ENCODE results near the gene WIPF1. TPM values are rescaled to one million over a fixed set of nuclear protein-coding genes. Genes with fewer than 3 reads are reported as not detected.

WIPF1 gene
- total and polyA plus RNA-seq, 2 donors (not counting 3 experiments of a cell fraction or from before 2014, with no cell fraction given): 15.3 to 42.0 TPM

DNA sequence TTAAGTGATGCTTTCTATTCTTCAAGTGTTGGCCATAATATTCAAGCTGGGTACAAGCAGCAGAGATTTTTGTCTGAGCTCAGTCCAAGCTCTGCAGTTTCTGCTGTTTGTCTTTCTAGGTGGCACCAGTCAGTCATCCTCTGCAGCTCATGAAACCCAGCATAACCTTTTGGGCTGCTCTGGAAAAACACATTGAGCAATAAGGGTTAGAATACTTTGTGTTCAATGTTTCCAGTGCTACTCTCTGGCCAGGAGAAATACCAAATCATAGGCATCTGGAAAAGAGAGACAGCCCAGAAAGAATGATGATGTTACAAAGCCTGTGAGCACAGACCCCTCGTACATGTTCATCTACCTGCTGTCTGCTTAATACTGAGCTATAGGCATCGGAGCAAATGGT, 19.5 kb upstream of the WIPF1 start:
- DNase-seq (ENCODE audit: low read depth, low spot score) (no peak), FAIRE-seq (no peak)
- Histone ChIP-seq H3K27ac (ENCODE audit: insufficient read depth, low read depth, low read length) (no peak overlapping the region), H3K9ac (replicated peaks; ENCODE audit: extremely low read depth, insufficient read depth, low read length) (no peak overlapping the region), H3K27me3 (ENCODE audit: control insufficient read depth in 2 of 2, insufficient read depth in 2 of 2, low read length in 2 of 2) (no peaks in the 10 kb centered on the region), H3K4me1 (ENCODE audit: control insufficient read depth, extremely low read depth, insufficient read depth, low read length) (peaks cover 13% of the 10 kb centered on the region), H3K79me2 (ENCODE audit: control insufficient read depth, insufficient read depth, low read length) (no peaks in the 10 kb centered on the region), H3K4me2 (ENCODE audit: insufficient read depth, low read length) (no peak overlapping the region), H2AFZ (ENCODE audit: low read depth, low read length) (no peak overlapping the region), H3K4me3 (replicated peaks in 1 of 3; ENCODE audit: insufficient read depth in 1 of 3, low read depth in 1 of 3, low read length in 3 of 3) (no peak overlapping the region), H3K36me3 (ENCODE audit: control insufficient read depth in 2 of 2, extremely low read depth in 1 of 2, insufficient read depth in 2 of 2, low read length in 2 of 2) (no peaks in the 10 kb centered on the region), H3K9me3 (replicated peaks; ENCODE audit: control insufficient read depth, insufficient read depth, low read length) (no peaks in the 10 kb centered on the region), H4K20me1 (replicated peaks; ENCODE audit: control insufficient read depth, extremely low read depth, insufficient read depth, low read length) (no peaks in the 10 kb centered on the region), H3K9me1 (replicated peaks; ENCODE audit: control insufficient read depth, extremely low read depth, insufficient read depth, low read length) (no peaks in the 10 kb centered on the region)
- no peak for TF ChIP-seq CTCF (IDR thresholded peaks at IDR 0.05; ENCODE audit: extremely low read depth in 1 of 2, insufficient read depth in 1 of 2, low read depth in 1 of 2, low read length in 2 of 2)
- TF ChIP-seq EZH2 (IDR thresholded peaks at IDR 0.05; ENCODE audit: borderline replicate concordance, low read depth, low read length, severe bottlenecking): no peak
- TF ChIP-seq POLR2A (IDR thresholded peaks at IDR 0.05; ENCODE audit: low read depth, low read length): no peak
- TF ChIP-seq GATA2 (IDR thresholded peaks at IDR 0.05; ENCODE audit: insufficient read depth, insufficient read length, low read depth, low read length): no peak
- TF ChIP-seq POLR2AphosphoS5 (IDR thresholded peaks at IDR 0.05; ENCODE audit: insufficient read depth, low read depth, low read length): no peak
- TF ChIP-seq MAX (IDR thresholded peaks at IDR 0.05; ENCODE audit: insufficient read depth, insufficient read length): no peak
- TF ChIP-seq JUN (IDR thresholded peaks at IDR 0.05; ENCODE audit: borderline replicate concordance, insufficient read depth, insufficient read length, low read depth): no peak
- TF ChIP-seq MYC (IDR thresholded peaks at IDR 0.05; ENCODE audit: low read depth, low read length): no peak
- no peak for TF ChIP-seq FOS (IDR thresholded peaks at IDR 0.05; ENCODE audit: borderline replicate concordance, insufficient read depth, low read length)
- BruUV-seq (replicated peaks): no TSS peak
- ChIA-PET POLR2A (no interaction called here), CTCF (interaction anchor here (1.7 to 2.1 kb wide), 2 partner anchors 16 to 19 kb away, joined by 5 to 9 read pairs; partner anchors contain the start of gene WIPF1)
- dilution Hi-C loops (cut with MboI; ENCODE audit: extremely low pct_ligation_motif_present, low sequenced_read_pairs): no loop called here
- intact Hi-C loops (cut with micrococcal nuclease): no loop called here

All from endothelial cell of umbilical vein (primary cell).